Amniotic stem cell (primary cell): ENCODE data around the gene PRKCE.

Experiments
- DNase-seq: peaks from one replicate; lab custom pipeline; 2025; lab: John Stamatoyannopoulos, UW

The PRKCE gene

GRCh38 chr2:45631955-45632354 lies 19.5 kb upstream of the PRKCE start:
- DNase-seq: no peak

GRCh38 chr2:45634223-45634622 lies 17.3 kb upstream of the PRKCE start:
- DNase-seq: no peak

- DNase-seq: no peak
Measured at GRCh38 chr2:45636008-45636407, 15.5 kb upstream of the PRKCE start.

DNA sequence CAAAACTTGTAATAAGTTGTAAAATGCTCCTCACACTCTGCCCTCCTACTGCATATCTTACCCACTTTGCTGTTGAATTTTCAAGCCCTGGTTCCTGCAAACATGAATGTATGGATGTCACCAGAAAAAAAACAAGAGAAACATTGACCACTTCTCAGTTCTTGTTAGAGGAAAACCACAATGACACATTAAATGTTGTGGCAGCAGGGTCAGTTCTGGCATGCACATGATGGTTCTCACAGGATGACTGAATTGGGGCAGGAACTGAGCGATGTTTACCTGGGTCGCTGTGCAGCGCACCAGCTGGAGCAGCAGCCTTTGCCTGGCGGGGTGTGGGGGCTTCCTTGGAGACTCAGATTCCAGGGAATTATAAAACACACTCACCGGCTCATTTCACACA lies 14.0 kb upstream of the PRKCE start:
- DNase-seq: no peak

GRCh38 chr2:45640576-45640975 lies 10.9 kb upstream of the PRKCE start:
- DNase-seq: no peak

GRCh38 chr2:45643095-45643494 lies 8.4 kb upstream of the PRKCE start:
- no peak for DNase-seq

DNA sequence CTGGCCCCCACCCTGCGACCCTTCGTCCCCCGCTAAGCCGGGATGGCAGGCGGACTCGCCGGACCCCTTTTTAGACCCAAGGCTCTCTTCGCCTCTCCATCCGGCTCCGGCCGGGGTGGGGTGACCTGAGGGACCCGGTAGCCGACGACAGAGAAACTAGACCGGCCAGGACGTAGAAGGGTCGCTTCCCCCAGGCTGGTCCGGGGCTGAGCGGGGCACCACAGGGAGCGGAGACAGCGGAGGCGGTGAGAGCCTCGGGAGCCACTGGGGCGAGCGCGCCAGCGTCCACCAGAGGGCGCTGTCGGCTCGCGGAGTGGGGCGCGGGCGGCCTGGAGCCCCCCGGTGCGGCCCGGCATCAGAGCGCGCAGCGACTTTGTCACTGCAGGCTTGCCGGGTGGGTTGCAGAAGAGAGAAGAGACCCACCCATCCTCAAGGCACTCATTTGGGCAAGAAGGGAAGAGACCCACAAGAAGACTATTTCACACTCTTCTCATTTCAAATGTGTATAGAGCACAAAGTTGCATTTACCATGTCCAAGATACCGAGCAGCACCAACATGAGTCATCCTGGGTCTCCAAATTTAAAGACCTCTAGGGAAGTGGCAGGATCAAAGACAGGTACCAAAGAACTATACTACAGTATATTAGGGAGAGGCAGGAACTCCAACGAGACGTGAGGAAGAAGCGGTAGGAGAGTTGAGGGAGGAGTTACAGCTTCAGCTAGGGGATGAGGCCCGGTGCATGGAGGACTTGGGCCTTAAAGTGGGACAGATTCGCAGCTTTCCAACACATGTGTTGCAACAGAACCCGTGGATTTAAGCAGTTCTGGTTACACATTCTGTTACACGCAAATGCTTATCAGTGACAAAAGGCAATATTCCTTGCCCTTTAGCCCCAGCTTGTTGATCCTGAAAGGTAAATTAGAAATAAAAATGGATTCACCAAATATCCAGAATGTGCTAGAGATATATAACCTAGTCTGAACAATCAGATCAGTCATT lies 7.6 kb upstream of the PRKCE start:
- DNase-seq: no peak

- no peak for DNase-seq
Measured at GRCh38 chr2:45646289-45646688, 5.2 kb upstream of the PRKCE start.

GRCh38 chr2:45647356-45647755 lies 4.1 kb upstream of the PRKCE start:
- DNase-seq: no peak

DNA sequence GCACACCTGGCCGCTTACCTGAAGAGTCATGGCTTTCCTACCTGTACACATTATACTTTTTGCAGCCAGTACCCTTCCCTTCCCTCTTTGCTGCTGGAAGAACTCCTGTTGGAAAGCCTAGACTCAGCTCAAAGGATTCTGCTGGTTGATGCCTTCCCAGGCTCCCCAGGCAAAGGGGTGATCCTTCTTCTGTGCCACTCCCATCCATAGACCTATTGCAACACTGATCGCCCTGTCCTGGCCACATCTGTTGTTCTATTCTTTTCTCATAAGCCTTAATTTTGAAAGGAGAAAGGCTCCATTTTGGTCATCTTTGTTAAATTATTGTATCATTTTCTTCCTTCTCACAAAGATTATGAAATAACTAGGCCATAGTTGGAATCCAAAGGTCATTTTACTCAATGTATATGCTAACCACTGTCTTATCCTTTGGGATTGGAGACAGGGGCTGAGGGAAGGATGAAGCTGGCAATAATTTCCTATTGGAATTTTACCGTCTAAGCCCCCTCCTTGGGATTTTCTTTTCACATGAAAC lies 3.4 kb upstream of the PRKCE start:
- DNase-seq: no peak

GRCh38 chr2:45648636-45649035 lies 2.8 kb upstream of the PRKCE start:
- no peak for DNase-seq

- DNase-seq: no peak
Measured at GRCh38 chr2:45649462-45649857, 2.0 kb upstream of the PRKCE start.

GRCh38 chr2:45649858-45650811 lies 1.3 kb upstream of the PRKCE start:
- no peak for DNase-seq

DNA sequence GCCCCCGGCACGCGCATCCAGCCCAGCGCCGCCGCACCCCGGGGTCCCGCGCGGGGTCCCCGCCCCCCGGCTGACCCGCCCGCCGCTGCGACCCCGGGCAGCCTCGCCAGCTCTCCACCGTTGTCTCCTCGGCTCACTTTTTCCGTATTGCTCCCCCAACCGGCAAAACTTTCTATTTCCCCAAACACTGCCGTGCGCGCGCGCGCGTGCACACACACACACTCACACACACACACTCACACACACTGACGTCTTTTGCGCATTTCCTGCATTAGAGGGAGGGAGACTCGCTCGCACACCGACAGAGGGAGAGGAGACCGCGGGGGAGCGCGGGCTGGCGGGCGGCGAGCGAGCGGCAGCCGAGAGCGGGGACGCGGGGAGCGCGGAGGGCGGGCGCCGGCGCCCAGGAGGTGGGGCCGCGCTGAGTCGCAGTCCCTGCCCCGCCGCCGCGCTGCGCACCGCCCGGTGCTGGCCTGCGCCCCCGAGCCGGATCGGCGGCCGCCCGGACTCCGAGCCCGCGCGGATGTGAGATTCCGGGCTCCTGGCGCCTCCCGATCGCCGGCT lies 542 bp upstream of the PRKCE start:
- peak; percentile 93 for DNase-seq

GRCh38 chr2:45652090-45653031 lies 886 bp downstream of the PRKCE start:
- peak; percentile 28 for DNase-seq

GRCh38 chr2:45653122-45653913 lies 1.8 kb downstream of the PRKCE start:
- DNase-seq: no peak

GRCh38 chr2:45654250-45654649 lies 2.8 kb downstream of the PRKCE start:
- DNase-seq: no peak

DNA sequence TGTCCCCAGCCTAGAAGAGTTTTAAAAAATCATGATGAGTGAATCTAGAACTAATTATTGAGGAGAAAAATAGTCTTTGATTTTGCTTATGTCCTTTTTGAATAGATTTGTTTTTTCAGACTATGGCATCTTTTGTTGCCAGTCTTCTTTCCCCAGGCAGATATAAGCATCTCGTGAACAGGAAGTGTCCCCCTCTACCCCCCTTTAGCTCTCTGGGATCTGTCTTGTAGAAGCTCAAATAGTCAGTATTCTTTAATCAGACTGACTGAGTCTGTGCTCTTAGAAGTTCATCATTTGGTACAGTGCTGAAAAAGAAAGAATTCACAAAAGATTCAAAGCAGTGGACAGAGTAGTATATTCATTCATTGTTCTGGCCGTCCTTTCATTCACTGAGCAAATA lies 10.4 kb downstream of the PRKCE start:
- DNase-seq: no peak

DNA sequence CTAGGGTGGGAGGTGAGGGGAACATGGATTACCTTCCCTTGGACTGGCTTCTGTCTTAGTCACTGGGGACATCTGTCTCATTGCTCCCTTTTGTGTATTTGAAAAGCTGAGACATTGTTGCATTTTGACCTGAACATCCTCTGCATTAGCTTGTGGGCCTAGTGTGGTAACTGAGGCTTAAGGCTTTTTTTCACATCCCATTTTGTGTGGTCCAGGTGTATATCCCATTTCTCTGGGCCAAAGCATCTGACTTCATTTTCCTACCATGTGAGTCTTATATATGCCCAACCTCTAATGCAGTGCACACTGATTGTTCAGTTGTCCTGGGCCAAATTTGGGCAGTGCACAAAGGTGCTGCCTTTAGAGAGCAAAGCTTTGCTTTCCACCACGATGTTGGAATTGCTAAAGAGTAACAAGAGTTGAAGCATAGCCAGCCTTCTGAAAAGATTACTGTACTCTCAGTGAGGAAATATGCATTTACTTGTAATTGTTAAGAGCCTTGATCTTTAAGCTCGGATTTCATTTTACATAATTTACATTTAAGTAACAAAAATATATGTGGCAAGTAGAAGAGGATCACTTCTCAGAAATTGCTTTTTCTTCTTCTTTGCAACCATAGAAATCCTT lies 13.3 kb downstream of the PRKCE start:
- DNase-seq: no peak

- no peak for DNase-seq
Measured at GRCh38 chr2:45668509-45668908, 17.0 kb downstream of the PRKCE start.
